ENCODE data around the gene MEI4.
A peak's percentile ranks its signal among the peaks of the same experiment; 100 is the strongest.
"Not testable (repeated sequence)": the region's sequence is repeated elsewhere in the genome, so short reads cannot be mapped to it uniquely, and the experiment has no call there.

MEI4 gene

GRCh38 chr6:77716311-77716710 is 63.5 kb downstream of the MEI4 start:
- Histone ChIP-seq H3K9ac (ENCODE audit: low read length) (no peak overlapping the region), H4K8ac (ENCODE audit: low read depth, low read length) (no peak overlapping the region), H3K18ac (ENCODE audit: low read length) (no peak overlapping the region), H3K4me3 (ENCODE audit: low read depth, low read length) (no peak overlapping the region), H2BK12ac (ENCODE audit: low read length) (no peak overlapping the region), H2BK120ac (ENCODE audit: insufficient read depth, low read length, poor library complexity) (no peak overlapping the region), H3K27me3 (ENCODE audit: insufficient read depth, low read length) (no peaks in the 10 kb centered on the region), H3K79me1 (ENCODE audit: low read length) (no peaks in the 10 kb centered on the region), H4K12ac (ENCODE audit: low read depth, low read length) (no peak overlapping the region), H3K79me2 (ENCODE audit: control insufficient read depth, insufficient read depth, low read length, poor library complexity) (no peaks in the 10 kb centered on the region), H3K4ac (ENCODE audit: low read depth, low read length) (no peak overlapping the region), H2BK5ac (ENCODE audit: low read depth, low read length, poor library complexity) (no peak overlapping the region), H2AFZ (ENCODE audit: insufficient read depth, low read length, poor library complexity) (no peak overlapping the region), H3K36me3 (ENCODE audit: control insufficient read depth in 1 of 2, insufficient read depth in 2 of 2, low read length in 2 of 2) (no peaks in the 10 kb centered on the region), H2AK5ac (ENCODE audit: low read length) (no peak overlapping the region), H3K27ac (ENCODE audit: low read depth, low read length) (no peak overlapping the region), H3K23ac (ENCODE audit: low read length) (no peak overlapping the region), H3K9me3 (ENCODE audit: insufficient read depth, low read depth, low read length) (no peaks in the 10 kb centered on the region), H3K4me1 (ENCODE audit: control insufficient read depth in 1 of 2, insufficient read depth in 2 of 2, low read length in 2 of 2) (no peaks in the 10 kb centered on the region), H3K14ac (ENCODE audit: low read length) (no peak overlapping the region), H3K4me2 (ENCODE audit: low read length) (no peak overlapping the region), H4K91ac (ENCODE audit: low read depth, low read length) (no peak overlapping the region)
- no peak for DNase-seq
- no CpG with 5 or more reads among the region's 1 CpG for WGBS (ENCODE audit: extremely low coverage, insufficient coverage, insufficient read length)

- H3K79me2 ChIP-seq (ENCODE audit: control insufficient read depth, insufficient read depth, low read length, poor library complexity); H2BK5ac ChIP-seq (ENCODE audit: low read depth, low read length, poor library complexity); H2AFZ ChIP-seq (ENCODE audit: insufficient read depth, low read length, poor library complexity); H3K4me2 ChIP-seq (ENCODE audit: low read length); H4K91ac ChIP-seq (ENCODE audit: low read depth, low read length); H2BK120ac ChIP-seq (ENCODE audit: insufficient read depth, low read length, poor library complexity); H2AK5ac ChIP-seq (ENCODE audit: low read length); H3K4me3 ChIP-seq (ENCODE audit: low read depth, low read length); H3K23ac ChIP-seq (ENCODE audit: low read length); H4K8ac ChIP-seq (ENCODE audit: low read depth, low read length); H3K9me3 ChIP-seq (ENCODE audit: insufficient read depth, low read depth, low read length); DNase-seq; H3K18ac ChIP-seq (ENCODE audit: low read length); H3K79me1 ChIP-seq (ENCODE audit: low read length); H3K14ac ChIP-seq (ENCODE audit: low read length); H3K4me1 ChIP-seq (ENCODE audit: control insufficient read depth in 1 of 2, insufficient read depth in 2 of 2, low read length in 2 of 2); H3K27ac ChIP-seq (ENCODE audit: low read depth, low read length); H3K4ac ChIP-seq (ENCODE audit: low read depth, low read length); H3K9ac ChIP-seq (ENCODE audit: low read length); H2BK12ac ChIP-seq (ENCODE audit: low read length); H3K27me3 ChIP-seq (ENCODE audit: insufficient read depth, low read length); H4K12ac ChIP-seq (ENCODE audit: low read depth, low read length); H3K36me3 ChIP-seq (ENCODE audit: control insufficient read depth in 1 of 2, insufficient read depth in 2 of 2, low read length in 2 of 2): not testable (repeated sequence)
- WGBS (ENCODE audit: extremely low coverage, insufficient coverage, insufficient read length): no CpG with 5 or more reads among the region's 13 CpGs
These were observed 83.2 kb downstream of the MEI4 start for GRCh38 chr6:77736010-77736409.

GRCh38 chr6:77740380-77740779 is 87.5 kb downstream of the MEI4 start:
- Histone ChIP-seq H3K36me3 (ENCODE audit: control insufficient read depth in 1 of 2, insufficient read depth in 2 of 2, low read length in 2 of 2) (no peaks in the 10 kb centered on the region), H2BK12ac (ENCODE audit: low read length) (no peak overlapping the region), H2AFZ (ENCODE audit: insufficient read depth, low read length, poor library complexity) (no peak overlapping the region), H4K91ac (ENCODE audit: low read depth, low read length) (no peak overlapping the region), H3K4me3 (ENCODE audit: low read depth, low read length) (no peak overlapping the region), H4K12ac (ENCODE audit: low read depth, low read length) (no peak overlapping the region), H3K9me3 (ENCODE audit: insufficient read depth, low read depth, low read length) (peaks cover 1% of the 10 kb centered on the region), H3K4me1 (ENCODE audit: control insufficient read depth in 1 of 2, insufficient read depth in 2 of 2, low read length in 2 of 2) (no peaks in the 10 kb centered on the region), H3K14ac (ENCODE audit: low read length) (no peak overlapping the region), H3K27me3 (ENCODE audit: insufficient read depth, low read length) (no peaks in the 10 kb centered on the region), H3K79me1 (ENCODE audit: low read length) (no peaks in the 10 kb centered on the region), H3K18ac (ENCODE audit: low read length) (no peak overlapping the region), H3K4me2 (ENCODE audit: low read length) (no peak overlapping the region), H2BK120ac (ENCODE audit: insufficient read depth, low read length, poor library complexity) (no peak overlapping the region), H2AK5ac (ENCODE audit: low read length) (no peak overlapping the region), H3K9ac (ENCODE audit: low read length) (no peak overlapping the region), H2BK5ac (ENCODE audit: low read depth, low read length, poor library complexity) (no peak overlapping the region), H3K27ac (ENCODE audit: low read depth, low read length) (no peak overlapping the region), H3K79me2 (ENCODE audit: control insufficient read depth, insufficient read depth, low read length, poor library complexity) (no peaks in the 10 kb centered on the region), H3K23ac (ENCODE audit: low read length) (no peak overlapping the region), H3K4ac (ENCODE audit: low read depth, low read length) (no peak overlapping the region), H4K8ac (ENCODE audit: low read depth, low read length) (no peak overlapping the region)
- WGBS (ENCODE audit: extremely low coverage, insufficient coverage, insufficient read length): no CpG with 5 or more reads among the region's 1 CpG
- DNase-seq: peak in 1 of 2 donors; percentile 62

GRCh38 chr6:77752156-77752555 is 99.3 kb downstream of the MEI4 start:
- not testable (repeated sequence) for H4K8ac ChIP-seq (ENCODE audit: low read depth, low read length); H3K14ac ChIP-seq (ENCODE audit: low read length); H3K27me3 ChIP-seq (ENCODE audit: insufficient read depth, low read length); H3K27ac ChIP-seq (ENCODE audit: low read depth, low read length); H3K4me2 ChIP-seq (ENCODE audit: low read length); H2AFZ ChIP-seq (ENCODE audit: insufficient read depth, low read length, poor library complexity); H2BK12ac ChIP-seq (ENCODE audit: low read length); H2AK5ac ChIP-seq (ENCODE audit: low read length); H4K12ac ChIP-seq (ENCODE audit: low read depth, low read length); H2BK120ac ChIP-seq (ENCODE audit: insufficient read depth, low read length, poor library complexity); DNase-seq; H3K4me3 ChIP-seq (ENCODE audit: low read depth, low read length); H3K9me3 ChIP-seq (ENCODE audit: insufficient read depth, low read depth, low read length); H3K9ac ChIP-seq (ENCODE audit: low read length); H4K91ac ChIP-seq (ENCODE audit: low read depth, low read length); H3K18ac ChIP-seq (ENCODE audit: low read length); H3K23ac ChIP-seq (ENCODE audit: low read length); H3K79me1 ChIP-seq (ENCODE audit: low read length); H3K4me1 ChIP-seq (ENCODE audit: control insufficient read depth in 1 of 2, insufficient read depth in 2 of 2, low read length in 2 of 2); H2BK5ac ChIP-seq (ENCODE audit: low read depth, low read length, poor library complexity); H3K36me3 ChIP-seq (ENCODE audit: control insufficient read depth in 1 of 2, insufficient read depth in 2 of 2, low read length in 2 of 2); H3K79me2 ChIP-seq (ENCODE audit: control insufficient read depth, insufficient read depth, low read length, poor library complexity); H3K4ac ChIP-seq (ENCODE audit: low read depth, low read length)
- WGBS (ENCODE audit: extremely low coverage, insufficient coverage, insufficient read length): no CpG with 5 or more reads among the region's 1 CpG

All from trophoblast cell (in vitro differentiated cells and primary cell).